Uterus (tissue), 2 donors: Measurements from ENCODE around the gene FAM3D.

Experiments
- CTCF ChIP-seq, 4 experiments: fragments of 200-600 bp in 2 of 4; fragments of 450-650 bp in 2 of 4; sonication (generic) in 2 of 4; IDR thresholded peaks; one replicate each; pipeline ENCODE4 v1.5.1; 2016 to 2019; ENCODE audit warnings: antibody characterized with exemption in 4 of 4, mild to moderate bottlenecking in 2 of 4, moderate library complexity in 1 of 4
- POLR2A ChIP-seq, 2 donors: fragments of 450-650 bp; IDR thresholded peaks; one replicate each; pipeline ENCODE4 v1.6.1; 2016; ENCODE audit warnings: antibody characterized with exemption in 2 of 2, mild to moderate bottlenecking in 1 of 2, moderate library complexity in 1 of 2

- no peak for TF ChIP-seq CTCF (IDR thresholded peaks at IDR 0.05)
- no peak for TF ChIP-seq POLR2A (IDR thresholded peaks at IDR 0.05)
These were observed 45.3 kb downstream of the FAM3D start for GRCh38 chr3:58621086-58621830.
